H1 (cell line): Measurements from ENCODE around the gene FSTL4. TPM values are rescaled to one million over a fixed set of nuclear protein-coding genes. Genes with fewer than 3 reads are reported as not detected.

Experiments used
- CHD1 ChIP-seq: IDR thresholded peaks from 2 replicates; pipeline ENCODE4 v1.6.1; 2012; ENCODE audit warnings: low read depth, low read length, improper control_type of control experiment
- KDM5A ChIP-seq: fragments of 200-600 bp; IDR thresholded peaks from 2 replicates; pipeline ENCODE4 v1.7.1; 2012; ENCODE audit warnings: mild to moderate bottlenecking, low read length, inconsistent platforms, mixed read lengths
- NRF1 ChIP-seq: IDR thresholded peaks from 2 replicates; pipeline ENCODE4 v1.6.1; 2011; ENCODE audit warnings: mild to moderate bottlenecking, low read depth, low read length, improper control_type of control experiment
- POU5F1 ChIP-seq: IDR thresholded peaks from 2 replicates; pipeline ENCODE4 v1.6.1; 2011; ENCODE audit warnings: low read depth, mild to moderate bottlenecking, low read length, moderate library complexity
- SIRT6 ChIP-seq: IDR thresholded peaks from one replicate; pipeline ENCODE4 v1.7.1; 2012; ENCODE audit warnings: low read length, inconsistent platforms
- TAF1 ChIP-seq: IDR thresholded peaks from 2 replicates; pipeline ENCODE4 v1.6.1; 2011; ENCODE audit warnings: mild to moderate bottlenecking, low read depth, low read length
- TAF7 ChIP-seq: optimal IDR thresholded peaks from 2 replicates; pipeline ENCODE3; 2011; ENCODE audit warnings: low read depth, mild to moderate bottlenecking, inconsistent platforms, low read length, moderate library complexity, borderline replicate concordance
- polyA plus RNA-seq, 7 experiments: library from polyadenylated mRNA; depleted of rRNA in 3 of 7; stranded (reverse) in 5 of 7; unstranded in 2 of 7; fragments of >200 nt in 5 of 7; fragments of 200-250 nt in 2 of 7; gene quantifications; 1 replicate in 5 of 7; 2 replicates in 1 of 7; 4 replicates in 1 of 7; pipeline versions ENCODE4 v1.2.1 to v1.2.3, GENCODE V29; 2011 to 2013; ENCODE audit warnings: missing spikeins in 2 of 7, mixed read lengths in 2 of 7
- total RNA-seq: library from RNA; stranded (reverse); fragmentation: NEBNext Ultra II Directional; extraction: Animal tissue kit (Norgen Biotek cat#: 25700); gene quantifications from 2 replicates; pipeline ENCODE4 v1.2.1, GENCODE V29; 2021

FSTL4 gene
- total and polyA plus RNA-seq, 2 of the 8 experiments (the other 6 are each of a cell fraction or from before 2014, with no cell fraction given), result 3.1 to 4.1 TPM

GRCh38 chr5:133235696-133236426 is 376.5 kb downstream of the FSTL4 start (continued):
- TF ChIP-seq SIRT6 (no peak), TAF7 (no peak), TAF1 (no peak), KDM5A (no peak), CHD1 (no peak), NRF1 (no peak), POU5F1 (no peak)
